ENCODE results near the gene PSMA7. TPM values are rescaled to one million over a fixed set of nuclear protein-coding genes. Genes with fewer than 3 reads are reported as not detected.
A peak's percentile ranks its signal among the peaks of the same experiment; 100 is the strongest.

PSMA7 gene
- total RNA-seq, 1 experiment from 2014 or later: 362 TPM

- intact Hi-C loops (cut with micrococcal nuclease): no loop called here
- ChIA-PET CTCF (interaction anchor here (0.6 kb wide), 1 partner anchor 172 kb away, joined by 4 read pairs; no protein-coding TSS in a partner anchor), POLR2A (interaction anchor here (0.5 to 1.9 kb wide), 4 partner anchors 8 to 49 kb away, joined by 3 to 7 read pairs (median 3); partner anchors contain the start of gene MTG2)
- Mint-ChIP-seq H3K27me3 (ENCODE audit: insufficient read depth, unreplicated experiment) (no peaks in the 10 kb centered on the region), H3K4me3 (ENCODE audit: unreplicated experiment) (no peak overlapping the region), H3K9me3 (ENCODE audit: unreplicated experiment) (no peaks in the 10 kb centered on the region), H3K4me1 (ENCODE audit: insufficient read depth, unreplicated experiment) (peaks cover 13% of the 10 kb centered on the region), H3K36me3 (ENCODE audit: insufficient read depth, unreplicated experiment) (peaks cover 56% of the 10 kb centered on the region), H3K27ac (ENCODE audit: low read depth, unreplicated experiment) (no peak overlapping the region)
- no peak for TF ChIP-seq CTCF (IDR thresholded peaks at IDR 0.05; ENCODE audit: unreplicated experiment)
- no peak for DNase-seq (ENCODE audit: unreplicated experiment)
- BruUV-seq (replicated peaks): no TSS peak
Observed at GRCh38 chr20:62190639-62191411, 47.6 kb upstream of the PSMA7 start.

- Mint-ChIP-seq H3K9me3 (ENCODE audit: unreplicated experiment) (no peaks in the 10 kb centered on the region), H3K4me3 (ENCODE audit: unreplicated experiment) (peak overlapping the region; percentile 6)
- no peak for DNase-seq (ENCODE audit: unreplicated experiment)
Observed at GRCh38 chr20:62186887-62187866, 44.0 kb upstream of the PSMA7 start.

GRCh38 chr20:62186096-62186426 is 42.9 kb upstream of the PSMA7 start:
- no peaks in the 10 kb centered on the region for H3K9me3 Mint-ChIP-seq (ENCODE audit: unreplicated experiment)
- intact Hi-C loops (cut with micrococcal nuclease): no loop called here
- H3K4me3 Mint-ChIP-seq (ENCODE audit: unreplicated experiment): no peak overlapping the region
- ChIA-PET POLR2A (interaction anchor here (2.0 kb wide), 1 partner anchor 45 kb away, joined by 6 read pairs; no protein-coding TSS in a partner anchor), CTCF (no interaction called here)
- peak overlapping the region; percentile 35 for H3K27ac Mint-ChIP-seq (ENCODE audit: low read depth, unreplicated experiment)
- H3K36me3 Mint-ChIP-seq (ENCODE audit: insufficient read depth, unreplicated experiment): peaks cover 42% of the 10 kb centered on the region
- no peaks in the 10 kb centered on the region for H3K27me3 Mint-ChIP-seq (ENCODE audit: insufficient read depth, unreplicated experiment)
- DNase-seq (ENCODE audit: unreplicated experiment): no peak
- no TSS peak for BruUV-seq (replicated peaks)
- peaks cover 21% of the 10 kb centered on the region for H3K4me1 Mint-ChIP-seq (ENCODE audit: insufficient read depth, unreplicated experiment)
- no peak for TF ChIP-seq CTCF (IDR thresholded peaks at IDR 0.05; ENCODE audit: unreplicated experiment)

More at GRCh38 chr20:62186887-62187866, 44.0 kb upstream of the PSMA7 start:
- Mint-ChIP-seq H3K27me3 (ENCODE audit: insufficient read depth, unreplicated experiment) (no peaks in the 10 kb centered on the region), H3K4me1 (ENCODE audit: insufficient read depth, unreplicated experiment) (peaks cover 21% of the 10 kb centered on the region), H3K27ac (ENCODE audit: low read depth, unreplicated experiment) (peak overlapping the region; percentile 11), H3K36me3 (ENCODE audit: insufficient read depth, unreplicated experiment) (peaks cover 44% of the 10 kb centered on the region)
- POLR2A ChIA-PET: interaction anchor here (0.6 to 3.0 kb wide), 23 partner anchors 10 to 685 kb away, joined by 3 to 42 read pairs (median 4); partner anchors contain the start of genes LSM14B, OSBPL2, PSMA7 and RPS21
- intact Hi-C loops (cut with micrococcal nuclease): no loop called here
- BruUV-seq (replicated peaks): no TSS peak
- CTCF ChIA-PET: interaction anchor here (0.6 to 1.5 kb wide), 8 partner anchors 12 to 198 kb away, joined by 3 to 10 read pairs (median 4); no protein-coding TSS in a partner anchor
- TF ChIP-seq CTCF (IDR thresholded peaks at IDR 0.05; ENCODE audit: unreplicated experiment): no peak
